GM23338 (cell line): ENCODE measurements around the gene SEC16A. TPM values are rescaled to one million over a fixed set of nuclear protein-coding genes. Genes with fewer than 3 reads are reported as not detected.

Experiments used
- ATAC-seq: fragments of 200-7000 bp; cut with Tn5 transposase; 3 replicates; pipeline ENCODE4 v1.9.1; 2020
- DNase-seq: peaks from one replicate; pipeline ENCODE4 v3.0.0-alpha.2; 2015; ENCODE audit warnings: low spot score
- H2AFZ ChIP-seq: fragments of 200-600 bp; sonication (generic); 2 replicates; pipeline ENCODE4 v1.8.0; 2016; ENCODE audit warnings: antibody characterized with exemption, mild to moderate bottlenecking, moderate library complexity
- H3F3A ChIP-seq: fragments of 200-600 bp; sonication (generic); replicated peaks from 2 replicates; pipeline ENCODE4 v1.8.0; 2017; ENCODE audit warnings: antibody characterized with exemption, mixed run types, low read depth
- H3K27ac ChIP-seq: fragments of 200-600 bp; sonication (generic); 2 replicates; pipeline ENCODE4 v1.6.1; 2016; ENCODE audit warnings: low read depth
- H3K27me3 ChIP-seq: fragments of 200-600 bp; sonication (generic); 2 replicates; pipeline ENCODE4 v1.8.0; 2016; ENCODE audit warnings: mild to moderate bottlenecking, mixed run types, moderate library complexity; ENCODE audit not compliant: insufficient read depth
- H3K36me3 ChIP-seq: fragments of 200-600 bp; sonication (generic); 2 replicates; pipeline ENCODE4 v1.8.0; 2016; ENCODE audit warnings: mild to moderate bottlenecking; ENCODE audit not compliant: insufficient read depth
- H3K4me1 ChIP-seq: fragments of 200-600 bp; sonication (generic); 2 replicates; pipeline ENCODE4 v1.8.0; 2016; ENCODE audit warnings: mild to moderate bottlenecking, moderate library complexity; ENCODE audit not compliant: insufficient read depth
- H3K4me2 ChIP-seq: fragments of 200-600 bp; sonication (generic); 2 replicates; pipeline ENCODE4 v1.7.1; 2017; ENCODE audit warnings: mixed run types
- H3K4me3 ChIP-seq: fragments of 200-600 bp; sonication (generic); 2 replicates; pipeline ENCODE4 v1.6.1; 2016; ENCODE audit warnings: mixed run types
- H3K79me2 ChIP-seq: fragments of 200-600 bp; sonication (generic); replicated peaks from 2 replicates; pipeline ENCODE4 v1.8.0; 2017; ENCODE audit warnings: mild to moderate bottlenecking; ENCODE audit not compliant: insufficient read depth
- H3K9me2 ChIP-seq: fragments of 200-600 bp; sonication (generic); 2 replicates; pipeline ENCODE4 v1.8.0; 2017; ENCODE audit not compliant: insufficient read depth
- H4K20me1 ChIP-seq: fragments of 200-600 bp; sonication (generic); replicated peaks from 2 replicates; pipeline ENCODE4 v1.8.0; 2017; ENCODE audit warnings: mild to moderate bottlenecking; ENCODE audit not compliant: insufficient read depth
- H3K27ac Mint-ChIP-seq: 2 replicates; pipeline ENCODE4 v1.8.0; 2020; ENCODE audit warnings: inconsistent platforms, mild to moderate bottlenecking, moderate library complexity, mixed read lengths
- H3K27me3 Mint-ChIP-seq: 3 replicates; pipeline ENCODE4 v1.8.0; 2022; ENCODE audit warnings: low read depth, mild to moderate bottlenecking, moderate library complexity, mixed read lengths, inconsistent platforms; ENCODE audit not compliant: insufficient read depth, poor library complexity
- H3K36me3 Mint-ChIP-seq: 3 replicates; pipeline ENCODE4 v1.8.0; 2021; ENCODE audit warnings: low read depth, mild to moderate bottlenecking, inconsistent platforms, moderate library complexity, mixed read lengths
- H3K4me1 Mint-ChIP-seq: 3 replicates; pipeline ENCODE4 v1.8.0; 2020; ENCODE audit warnings: mild to moderate bottlenecking, inconsistent platforms, mixed read lengths
- H3K4me3 Mint-ChIP-seq: 3 replicates; pipeline ENCODE4 v1.8.0; 2021; ENCODE audit warnings: moderate library complexity, mild to moderate bottlenecking, inconsistent platforms, mixed read lengths
- H3K9me3 Mint-ChIP-seq: 3 replicates; pipeline ENCODE4 v1.8.0; 2020; ENCODE audit warnings: moderate library complexity, mild to moderate bottlenecking, inconsistent platforms, mixed read lengths
- CREB1 ChIP-seq: fragments of 250-450 bp; sonication (Bioruptor Pico); IDR thresholded peaks from 2 replicates; pipeline ENCODE4 v1.5.0; 2020; ENCODE audit warnings: low read depth, mild to moderate bottlenecking, moderate library complexity
- CTCF ChIP-seq, 2 experiments: fragments of 200-600 bp in 1 of 2; sonication (generic) in 1 of 2; conservative IDR thresholded peaks; 2 replicates each; pipeline versions ENCODE4 v1.5.1 to v1.6.1; 2016 to 2017; ENCODE audit warnings: antibody characterized with exemption in 2 of 2, low read depth in 2 of 2, mild to moderate bottlenecking in 2 of 2, moderate library complexity in 1 of 2
- ETS1 ChIP-seq: IDR thresholded peaks from 2 replicates; pipeline ENCODE4 v1.6.1; 2016; ENCODE audit warnings: antibody characterized with exemption
- EZH2 ChIP-seq: fragments of 200-600 bp; sonication (generic); IDR thresholded peaks from one replicate; pipeline ENCODE4 v1.8.0; 2017; ENCODE audit warnings: antibody characterized with exemption, mild to moderate bottlenecking, low read depth; ENCODE audit not compliant: unreplicated experiment
- EZH2phosphoT487 ChIP-seq: fragments of 200-600 bp; sonication (generic); IDR thresholded peaks from one replicate; pipeline ENCODE4 v1.8.1; 2018; ENCODE audit warnings: antibody characterized with exemption; ENCODE audit not compliant: unreplicated experiment
- JUNB ChIP-seq: IDR thresholded peaks from one replicate; pipeline ENCODE4 v1.6.1; 2016; ENCODE audit warnings: antibody characterized with exemption; ENCODE audit not compliant: unreplicated experiment
- NANOG ChIP-seq: IDR thresholded peaks from 2 replicates; pipeline ENCODE4 v1.6.1; 2016; ENCODE audit warnings: antibody characterized with exemption, borderline replicate concordance
- POLR2AphosphoS5 ChIP-seq: IDR thresholded peaks from 2 replicates; pipeline ENCODE4 v1.6.1; 2016; ENCODE audit warnings: antibody characterized with exemption, low read depth
- REST ChIP-seq: IDR thresholded peaks from one replicate; pipeline ENCODE4 v1.6.1; 2018; ENCODE audit warnings: antibody characterized with exemption; ENCODE audit not compliant: unreplicated experiment
- STAT1 ChIP-seq: IDR thresholded peaks from one replicate; pipeline ENCODE4 v1.6.1; 2016; ENCODE audit warnings: antibody characterized with exemption; ENCODE audit not compliant: unreplicated experiment
- ZNF114 ChIP-seq: fragments of 250-450 bp; sonication (Bioruptor Pico); IDR thresholded peaks from 2 replicates; pipeline ENCODE4 v1.5.0; 2020; ENCODE audit warnings: mild to moderate bottlenecking, moderate library complexity
- ZNF331 ChIP-seq: fragments of 250-450 bp; sonication (Bioruptor Pico); IDR thresholded peaks from 2 replicates; pipeline ENCODE4 v1.5.0; 2020; ENCODE audit warnings: low read depth, mild to moderate bottlenecking, moderate library complexity
- ZNF462 ChIP-seq: fragments of 250-450 bp; sonication (Bioruptor Pico); IDR thresholded peaks from 2 replicates; pipeline ENCODE4 v1.5.0; 2020; ENCODE audit warnings: mild to moderate bottlenecking, moderate library complexity
- polyA plus RNA-seq: library from polyadenylated mRNA; unstranded; fragments of >200 nt; fragmentation: Nextera tagmentation; extraction: Ambion mirVana; gene quantifications from 2 replicates; pipeline ENCODE4 v1.2.1, GENCODE V29; 2016
- total RNA-seq: library from RNA; depleted of rRNA; stranded (reverse); fragments of >200 nt; shearing (Covaris generic); gene quantifications from 2 replicates; pipeline ENCODE4 v1.2.3, GENCODE V29; 2014

SEC16A gene
- total and polyA plus RNA-seq, 2 experiments from 2014 or later = 34.0 to 59.2 TPM

GRCh38 chr9:136517950-136518349 is 35.1 kb upstream of the SEC16A start:
- H3K9me2 ChIP-seq = no peaks in the 10 kb centered on the region
- no peak overlapping the region for H3K4me3 ChIP-seq
- H3K4me3 Mint-ChIP-seq = no peak overlapping the region
- TF ChIP-seq ZNF331 (CRISPR knock-in tag) = no peak
- TF ChIP-seq JUNB = no peak
- no peak for TF ChIP-seq POLR2AphosphoS5
- no peak for TF ChIP-seq EZH2
- TF ChIP-seq EZH2phosphoT487 = no peak
- no peak for TF ChIP-seq NANOG
- TF ChIP-seq ZNF114 (CRISPR knock-in tag) = no peak
- TF ChIP-seq STAT1 = no peak
- TF ChIP-seq ZNF462 (CRISPR knock-in tag) = no peak
- TF ChIP-seq CTCF (conservative IDR thresholded peaks at IDR 0.05; ENCODE audit: low read depth in 2 of 2) = no peak
- no peak for TF ChIP-seq CREB1 (CRISPR knock-in tag)
- TF ChIP-seq ETS1 = no peak
- no peak for TF ChIP-seq REST
- H3F3A ChIP-seq = 0 out of 2 replicates have a peak, but pooled peaks cover 2% of the 10 kb centered on the region
- no peaks in the 10 kb centered on the region for H3K4me1 Mint-ChIP-seq
- no peaks in the 10 kb centered on the region for H3K27me3 ChIP-seq
- H3K79me2 ChIP-seq = no peaks in the 10 kb centered on the region
- H3K4me2 ChIP-seq = no peak overlapping the region
- H3K27ac Mint-ChIP-seq = no peak overlapping the region
- H3K27me3 Mint-ChIP-seq = peaks cover 3% of the 10 kb centered on the region
- H3K27ac ChIP-seq = no peak overlapping the region
- H4K20me1 ChIP-seq = no peaks in the 10 kb centered on the region; the same call in 1 of the 2 replicates
- H3K36me3 ChIP-seq = no peaks in the 10 kb centered on the region
- H2AFZ ChIP-seq = no peak overlapping the region
- no peak for DNase-seq
- H3K9me3 Mint-ChIP-seq = no peaks in the 10 kb centered on the region
- H3K4me1 ChIP-seq = no peaks in the 10 kb centered on the region
- ATAC-seq = no peak
- peaks cover 20% of the 10 kb centered on the region; the same call in 2 of the 3 replicates for H3K36me3 Mint-ChIP-seq
